Measurements from ENCODE around the gene IREB2. TPM values are rescaled to one million over a fixed set of nuclear protein-coding genes. Genes with fewer than 3 reads are reported as not detected.
A peak's percentile ranks its signal among the peaks of the same experiment; 100 is the strongest.
"Not testable (repeated sequence)": the region's sequence is repeated elsewhere in the genome, so short reads cannot be mapped to it uniquely, and the experiment has no call there.

The IREB2 gene
- total and polyA plus RNA-seq, 2 donors (not counting 1 experiment from before 2014, with no cell fraction given), result 14.7 to 92.1 TPM

GRCh38 chr15:78539464-78540140, 101.6 kb downstream of the IREB2 start:
- peak overlapping the region; percentile 100 for H3K27ac Mint-ChIP-seq
- peaks cover 3 to 22% of the 10 kb centered on the region in 2 experiments for H3K36me3 ChIP-seq (replicated peaks in 1 of 2; ENCODE audit: control extremely low read depth in 1 of 2, control insufficient read depth in 1 of 2, extremely low read depth in 1 of 2, insufficient read depth in 2 of 2, low read length in 1 of 2)
- peak overlapping the region; percentile 97 for H3K9ac ChIP-seq (ENCODE audit: low read length)
- CTCF ChIA-PET, result interaction anchor here (0.5 to 1.8 kb wide), 4 partner anchors 10 to 102 kb away, joined by 3 to 7 read pairs (median 4); partner anchors contain the start of gene IREB2
- not testable (repeated sequence) for H3K9me3 Mint-ChIP-seq (ENCODE audit: insufficient read depth); H3K27me3 Mint-ChIP-seq; DNase-seq; H3K27me3 ChIP-seq (replicated peaks in 1 of 4; ENCODE audit: control extremely low read depth in 1 of 4, control insufficient read depth in 3 of 4, insufficient read depth in 4 of 4, low read length in 3 of 4); H3K9me3 ChIP-seq (ENCODE audit: control extremely low read depth in 1 of 3, control insufficient read depth in 2 of 3, insufficient read depth in 1 of 3, low read length in 2 of 3); H4K20me1 ChIP-seq (ENCODE audit: control insufficient read depth, insufficient read depth, low read length, poor library complexity, severe bottlenecking); ATAC-seq (ENCODE audit: low read depth)
- peak overlapping the region; percentile 74 to 99 (median 91) for H3K4me3 ChIP-seq (ENCODE audit: control extremely low read depth in 1 of 5, extremely low read depth in 1 of 5, insufficient read depth in 1 of 5, low read depth in 2 of 5, low read length in 4 of 5)
- intact Hi-C loops (cut with micrococcal nuclease), result loop anchor here (1.0 kb wide), 5 partner anchors 26 to 462 kb away; partner anchors contain the start of genes CHRNA5, HYKK, IREB2 and SKIC8
- H3K4me1 ChIP-seq (ENCODE audit: control insufficient read depth in 2 of 2, insufficient read depth in 2 of 2, low read length in 2 of 2), result peaks cover 12 to 23% of the 10 kb centered on the region in 2 donors
- WGBS (ENCODE audit: insufficient coverage), result 92% methylated on average over 10 of the region's 18 CpGs
- peak overlapping the region; percentile 79 for H2AFZ ChIP-seq (ENCODE audit: insufficient read depth, low read depth, low read length, poor library complexity, severe bottlenecking)
- peak overlapping the region; percentile 98 for H3K4me3 Mint-ChIP-seq
- peak overlapping the region; percentile 94 for H3K4me2 ChIP-seq (replicated peaks; ENCODE audit: low read depth, low read length, poor library complexity, severe bottlenecking)
- peak overlapping the region; percentile 83 to 88 for H3K27ac ChIP-seq (ENCODE audit: low read length in 2 of 2)
- POLR2A ChIA-PET, result interaction anchor here (0.6 to 2.5 kb wide), 5 partner anchors 26 to 465 kb away, joined by 3 to 17 read pairs (median 6); partner anchors contain the start of genes CHRNA5, IREB2 and MORF4L1
- H3K79me2 ChIP-seq (ENCODE audit: control insufficient read depth, insufficient read depth, low read length), result peaks cover 24% of the 10 kb centered on the region
- peaks cover 27% of the 10 kb centered on the region for H3K4me1 Mint-ChIP-seq

GRCh38 chr15:78540141-78540870, 102.3 kb downstream of the IREB2 start, which contains the start of gene PSMA4:
PSMA4 (plus strand) TSS chr15:78540444; CDS start chr15:78541928, 1,484 bp downstream.
- H3K9me3 Mint-ChIP-seq (ENCODE audit: insufficient read depth), result no peaks in the 10 kb centered on the region
- peaks cover 24% of the 10 kb centered on the region for H3K79me2 ChIP-seq (ENCODE audit: control insufficient read depth, insufficient read depth, low read length)
- no peak for TF ChIP-seq EZH2 (IDR thresholded peaks at IDR 0.05; ENCODE audit: borderline replicate concordance, insufficient read depth, low read depth, low read length, poor library complexity, severe bottlenecking)
- peak; percentile 38 for TF ChIP-seq CTCF (IDR thresholded peaks at IDR 0.05)
- H3K27ac ChIP-seq (ENCODE audit: low read length in 2 of 2), result peak within 1 kb of the TSS; percentile 83 to 88
- DNase-seq, result peak; percentile 97
- under 1% methylated on average over 49 of the region's 56 CpGs for WGBS (ENCODE audit: insufficient coverage)
- H2AFZ ChIP-seq (ENCODE audit: insufficient read depth, low read depth, low read length, poor library complexity, severe bottlenecking), result peak within 1 kb of the TSS; percentile 79
- no peaks in the 10 kb centered on the region for H4K20me1 ChIP-seq (ENCODE audit: control insufficient read depth, insufficient read depth, low read length, poor library complexity, severe bottlenecking)
- H3K4me1 ChIP-seq (ENCODE audit: control insufficient read depth in 2 of 2, insufficient read depth in 2 of 2, low read length in 2 of 2), result peaks cover 12 to 23% of the 10 kb centered on the region in 2 donors
- peak within 1 kb of the TSS; percentile 94 for H3K4me2 ChIP-seq (replicated peaks; ENCODE audit: low read depth, low read length, poor library complexity, severe bottlenecking)
- intact Hi-C loops (cut with micrococcal nuclease), result loop anchor here (1.0 kb wide), 5 partner anchors 25 to 463 kb away; partner anchors contain the start of genes CHRNA5, HYKK, IREB2 and SKIC8
- H3K9me3 ChIP-seq (ENCODE audit: control extremely low read depth in 1 of 3, control insufficient read depth in 2 of 3, insufficient read depth in 1 of 3, low read length in 2 of 3), result no peaks in the 10 kb centered on the region
- peak within 1 kb of the TSS; percentile 100 for H3K27ac Mint-ChIP-seq
- ChIA-PET POLR2A (interaction anchor here (0.6 to 2.5 kb wide), 7 partner anchors 16 to 464 kb away, joined by 3 to 17 read pairs (median 5); partner anchors contain the start of genes CHRNA5, IDH3A, IREB2 and MORF4L1), CTCF (interaction anchor here (0.5 to 1.8 kb wide), 4 partner anchors 11 to 103 kb away, joined by 3 to 7 read pairs (median 4); partner anchors contain the start of gene IREB2)
- peak within 1 kb of the TSS; percentile 89 to 99 (median 97) for H3K4me3 ChIP-seq (ENCODE audit: control extremely low read depth in 1 of 5, extremely low read depth in 1 of 5, insufficient read depth in 1 of 5, low read depth in 2 of 5, low read length in 4 of 5)
- peaks cover 27% of the 10 kb centered on the region for H3K4me1 Mint-ChIP-seq
- H3K27me3 Mint-ChIP-seq, result no peaks in the 10 kb centered on the region
- H3K36me3 ChIP-seq (replicated peaks in 1 of 2; ENCODE audit: control extremely low read depth in 1 of 2, control insufficient read depth in 1 of 2, extremely low read depth in 1 of 2, insufficient read depth in 2 of 2, low read length in 1 of 2), result peaks cover 8 to 29% of the 10 kb centered on the region in 2 experiments
- peak; percentile 87 for ATAC-seq (ENCODE audit: low read depth)
- H3K4me3 Mint-ChIP-seq, result peak within 1 kb of the TSS; percentile 98
- no peaks in the 10 kb centered on the region for H3K27me3 ChIP-seq (replicated peaks in 1 of 4; ENCODE audit: control extremely low read depth in 1 of 4, control insufficient read depth in 3 of 4, insufficient read depth in 4 of 4, low read length in 3 of 4)
- peak within 1 kb of the TSS; percentile 97 for H3K9ac ChIP-seq (ENCODE audit: low read length)
